Sigmoid colon (tissue), 3 donors: Measurements from ENCODE around the gene CACNB3.

ENCODE experiments used
- CTCF ChIP-seq, 4 experiments: fragments of 450-650 bp in 3 of 4; fragments of 200-600 bp in 1 of 4; IDR thresholded peaks; one replicate each; pipeline ENCODE4 v1.5.1; 2016 to 2019; ENCODE audit warnings: antibody characterized with exemption in 4 of 4, mild to moderate bottlenecking in 3 of 4, moderate library complexity in 2 of 4
- POLR2A ChIP-seq, 2 donors: fragments of 450-650 bp; IDR thresholded peaks; one replicate each; pipeline ENCODE4 v1.6.1; 2016; ENCODE audit warnings: antibody characterized with exemption in 2 of 2, mild to moderate bottlenecking in 2 of 2, moderate library complexity in 2 of 2

DNA sequence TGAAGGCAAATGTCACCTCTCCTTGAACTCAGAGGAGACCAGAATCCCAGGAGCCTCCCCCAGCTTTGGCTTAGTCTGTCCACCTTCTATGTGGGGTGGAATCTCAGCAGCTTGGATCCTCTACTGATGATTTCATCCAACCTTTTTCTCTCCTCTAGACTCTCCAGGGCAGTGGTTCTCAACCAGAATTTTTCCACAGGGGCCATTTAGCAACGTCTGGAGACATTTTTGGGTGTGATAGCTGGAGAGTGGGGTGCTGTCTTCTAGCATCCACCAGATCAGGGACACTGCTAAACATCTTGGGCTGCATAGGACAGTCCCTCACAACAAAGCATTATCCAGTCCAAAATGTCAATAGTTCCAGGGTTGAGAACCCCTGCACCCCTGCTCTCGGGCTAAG, 38.1 kb downstream of the CACNB3 start:
- TF ChIP-seq CTCF (IDR thresholded peaks at IDR 0.05) = no peak
- no peak for TF ChIP-seq POLR2A (IDR thresholded peaks at IDR 0.05)
